GM23248 (cell line): ENCODE measurements around the gene PLVAP.

ENCODE experiments used
- EZH2 ChIP-seq: fragments of 200-600 bp; sonication (generic); IDR thresholded peaks from 2 replicates; pipeline ENCODE4 v1.6.1; 2018; ENCODE audit warnings: antibody characterized with exemption, mild to moderate bottlenecking; ENCODE audit not compliant: insufficient read depth, poor library complexity, severe bottlenecking
- EZH2phosphoT487 ChIP-seq: fragments of 200-600 bp; sonication (generic); IDR thresholded peaks from 2 replicates; pipeline ENCODE4 v1.6.1; 2018; ENCODE audit warnings: antibody characterized with exemption, moderate library complexity, mild to moderate bottlenecking, low read depth; ENCODE audit not compliant: insufficient read depth

DNA sequence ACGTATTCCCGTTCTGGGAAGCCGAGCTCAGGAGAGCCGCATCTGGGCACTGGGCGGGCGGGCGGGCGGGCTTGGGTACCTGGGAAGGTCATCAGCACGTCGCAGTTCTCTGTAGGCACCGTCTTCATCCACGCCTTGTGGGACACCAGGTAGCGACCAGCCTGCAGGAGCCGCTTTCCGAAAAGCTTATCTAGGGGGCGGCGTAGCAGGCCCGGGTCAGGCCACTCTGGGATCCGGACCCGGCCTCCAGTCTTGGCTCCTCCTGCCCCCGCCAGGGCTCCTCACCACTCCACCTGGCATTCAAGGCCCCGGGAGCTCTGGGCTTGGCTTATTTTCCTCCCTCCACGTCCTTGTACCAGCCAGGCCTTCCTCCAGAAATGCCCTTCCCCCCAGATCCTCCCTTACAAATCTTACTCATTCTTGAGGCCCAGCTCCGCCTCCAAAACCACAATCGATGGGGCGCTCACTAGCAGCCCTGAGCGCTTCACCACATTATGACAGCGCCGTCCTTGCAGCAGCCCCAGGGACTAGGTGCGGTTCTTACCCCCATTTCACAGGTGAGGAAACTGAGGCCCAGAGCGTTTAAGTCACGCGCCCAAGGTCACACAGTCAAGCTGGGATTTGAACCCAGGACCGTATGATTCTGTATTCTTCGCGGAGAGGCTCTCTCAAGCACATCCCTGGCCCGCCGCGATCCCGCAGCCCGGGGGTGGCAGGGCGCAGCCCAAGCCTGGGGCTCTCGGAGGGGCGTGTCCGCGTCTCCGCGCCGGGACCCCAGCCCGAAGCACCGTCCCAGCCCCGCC is 43.3 kb downstream of the PLVAP start:
- no peak for TF ChIP-seq EZH2
- TF ChIP-seq EZH2phosphoT487: no peak
